ENCODE results near the gene BCAS1. TPM values are rescaled to one million over a fixed set of nuclear protein-coding genes. Genes with fewer than 3 reads are reported as not detected.

Gene BCAS1
- total RNA-seq, 4 donors from 2014 or later = 0.35 to 1.0 TPM; not detected in 2

DNA sequence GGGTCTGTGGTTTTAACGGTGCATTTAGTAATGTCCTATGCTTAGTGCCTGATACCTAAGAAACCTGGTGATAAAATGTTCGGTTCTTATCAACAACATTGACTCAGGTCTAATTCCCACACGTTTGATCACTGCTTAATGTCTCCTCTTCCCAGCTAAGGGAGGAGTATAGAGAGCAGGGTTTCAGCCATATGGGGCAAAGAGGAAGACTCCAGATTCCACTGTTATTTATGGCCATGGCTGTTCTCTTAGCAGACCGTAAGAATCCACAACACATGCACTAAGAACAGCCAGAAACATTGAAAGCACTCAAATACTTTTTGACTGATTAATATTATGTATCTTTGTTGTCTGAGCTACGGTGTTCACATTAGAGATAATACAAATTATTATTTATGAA, 112.1 kb downstream of the BCAS1 start:
- no peak overlapping the region for H3K27ac ChIP-seq
- peaks cover 0 to 6% (median 0%) of the 10 kb centered on the region in 3 donors for H3K4me1 ChIP-seq
- 43 to 82% methylated on average over 3 to 4 of the region's 5 CpGs for WGBS, 2 donors (ENCODE audit: low coverage in 1 of 2)
- no peak for TF ChIP-seq CTCF (IDR thresholded peaks at IDR 0.05)
- TF ChIP-seq POLR2A (IDR thresholded peaks at IDR 0.05) = no peak
- TF ChIP-seq POLR2AphosphoS5 (IDR thresholded peaks at IDR 0.05) = no peak
- no peak for TF ChIP-seq EP300 (IDR thresholded peaks at IDR 0.05)
- ATAC-seq = no peak
- no peak overlapping the region for H3K4me3 ChIP-seq
- no peaks in the 10 kb centered on the region for H3K36me3 ChIP-seq
- peaks cover 1% of the 10 kb centered on the region for H3K27me3 ChIP-seq
- H3K9me3 ChIP-seq = no peaks in the 10 kb centered on the region

DNA sequence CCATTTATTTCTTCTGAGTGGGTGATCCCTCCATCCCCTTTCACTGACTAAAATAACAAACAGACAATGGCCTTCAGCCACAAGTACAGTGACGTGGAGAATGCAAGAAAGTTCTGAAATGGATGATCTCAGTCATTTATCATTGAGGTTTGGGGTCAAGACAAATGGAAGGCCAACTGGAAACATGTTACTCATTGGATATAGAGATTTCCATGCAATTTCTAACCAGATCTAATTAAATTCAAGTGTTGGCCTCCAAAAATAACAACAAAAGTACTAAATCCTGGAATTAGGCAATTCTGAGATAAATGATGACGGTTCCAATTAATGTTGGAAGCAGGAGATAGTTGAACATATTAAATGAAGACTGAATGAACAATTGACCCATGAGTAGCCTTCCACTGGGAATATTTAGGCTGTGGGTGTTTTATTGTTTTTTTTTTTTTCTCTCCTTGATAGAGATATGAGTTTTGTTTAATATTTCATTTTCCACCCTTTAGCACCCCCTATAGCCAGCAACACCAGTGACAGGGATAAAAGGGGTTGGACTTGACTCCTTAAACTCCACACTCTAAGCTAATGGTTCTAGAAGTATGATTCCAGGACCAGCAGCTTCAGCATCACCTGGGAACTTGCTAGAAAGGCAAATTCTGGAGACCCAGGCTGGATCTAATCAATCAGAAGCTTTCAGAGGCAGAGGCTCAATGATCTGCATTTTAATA, 112.8 kb downstream of the BCAS1 start:
- H3K36me3 ChIP-seq = no peaks in the 10 kb centered on the region
- TF ChIP-seq EP300 (IDR thresholded peaks at IDR 0.05) (no peak), POLR2AphosphoS5 (IDR thresholded peaks at IDR 0.05) (no peak), CTCF (IDR thresholded peaks at IDR 0.05) (no peak), POLR2A (IDR thresholded peaks at IDR 0.05) (no peak)
- 49 to 75% methylated on average over 2 of the region's 2 CpGs for WGBS, 2 donors (ENCODE audit: low coverage in 1 of 2)
- H3K9me3 ChIP-seq = peaks cover 0 to 3% (median 0%) of the 10 kb centered on the region in 3 donors
- H3K4me1 ChIP-seq = peaks cover 0 to 6% (median 0%) of the 10 kb centered on the region in 3 donors
- no peak overlapping the region for H3K4me3 ChIP-seq
- ATAC-seq = no peak
- H3K27me3 ChIP-seq = no peaks in the 10 kb centered on the region
- H3K27ac ChIP-seq = no peak overlapping the region

GRCh38 chr20:53956013-53956715, 114.2 kb downstream of the BCAS1 start:
- H3K36me3 ChIP-seq = no peaks in the 10 kb centered on the region
- no peak overlapping the region for H3K27ac ChIP-seq
- TF ChIP-seq CTCF (IDR thresholded peaks at IDR 0.05) = no peak
- no peak for TF ChIP-seq POLR2AphosphoS5 (IDR thresholded peaks at IDR 0.05)
- TF ChIP-seq EP300 (IDR thresholded peaks at IDR 0.05) = no peak
- no peak for TF ChIP-seq POLR2A (IDR thresholded peaks at IDR 0.05)
- H3K4me1 ChIP-seq = peaks cover 0 to 6% (median 0%) of the 10 kb centered on the region in 3 donors
- 87 to 95% methylated on average over 4 of the region's 4 CpGs for WGBS, 2 donors (ENCODE audit: low coverage in 1 of 2)
- H3K27me3 ChIP-seq = no peaks in the 10 kb centered on the region
- peaks cover 0 to 6% (median 0%) of the 10 kb centered on the region in 3 donors for H3K9me3 ChIP-seq
- no peak overlapping the region for H3K4me3 ChIP-seq
- ATAC-seq = no peak

DNA sequence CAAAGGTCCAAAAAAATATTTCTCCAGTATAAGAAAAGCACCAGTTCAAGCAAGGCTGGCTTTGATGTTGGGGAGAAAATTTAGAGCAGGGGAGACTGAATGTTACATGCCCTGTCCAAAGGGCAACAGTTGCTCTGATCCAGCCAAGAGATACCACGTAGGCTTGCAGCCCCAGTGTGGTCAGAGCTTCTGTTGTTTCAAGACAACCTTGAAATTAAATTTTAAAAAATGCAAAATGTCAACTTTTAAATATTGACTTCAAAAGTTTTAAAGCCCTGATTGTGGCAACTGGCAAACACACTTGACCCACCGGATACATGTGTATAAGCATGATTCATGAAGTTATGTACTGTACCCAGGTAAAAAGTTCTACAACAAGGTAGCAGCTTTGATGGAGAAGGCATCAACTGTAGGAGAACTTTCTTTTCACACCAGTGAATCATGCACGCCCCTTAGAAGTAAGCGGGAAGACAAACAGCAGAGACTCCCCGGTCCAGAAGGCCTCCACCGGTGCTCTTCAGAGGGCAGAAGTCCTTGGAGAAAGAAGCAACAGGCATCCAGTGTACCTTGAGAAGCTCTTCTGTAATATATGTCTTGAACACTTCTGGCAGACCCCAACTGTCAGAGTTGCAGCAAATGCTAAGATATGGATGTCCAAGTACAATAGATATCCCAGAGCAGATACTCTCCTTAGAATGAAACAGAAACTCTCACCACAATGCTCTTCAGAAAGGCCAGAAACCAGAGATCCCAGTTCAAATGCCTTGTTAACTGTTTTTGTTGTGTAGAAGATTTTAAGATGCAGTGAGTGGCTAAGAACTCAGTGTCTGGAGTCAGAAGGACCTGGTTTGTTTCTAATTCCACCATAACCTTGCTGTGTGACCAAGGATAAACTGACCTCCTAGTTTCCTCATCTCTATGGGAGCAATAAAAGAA, 115.4 kb downstream of the BCAS1 start:
- Histone ChIP-seq H3K4me1 (peaks cover 0 to 2% (median 0%) of the 10 kb centered on the region in 3 donors), H3K36me3 (no peaks in the 10 kb centered on the region), H3K9me3 (peaks cover 0 to 6% (median 0%) of the 10 kb centered on the region in 3 donors), H3K27me3 (no peaks in the 10 kb centered on the region), H3K4me3 (no peak overlapping the region), H3K27ac (no peak overlapping the region)
- TF ChIP-seq CTCF (IDR thresholded peaks at IDR 0.05) (no peak), POLR2A (IDR thresholded peaks at IDR 0.05) (no peak), EP300 (IDR thresholded peaks at IDR 0.05) (no peak), POLR2AphosphoS5 (IDR thresholded peaks at IDR 0.05) (no peak)
- WGBS, 2 donors (ENCODE audit: low coverage in 1 of 2) = 90% methylated on average over 2 to 6 of the region's 6 CpGs
- ATAC-seq = no peak
